GM23338 (cell line): Measurements from ENCODE around the gene SPINT2. TPM values are rescaled to one million over a fixed set of nuclear protein-coding genes. Genes with fewer than 3 reads are reported as not detected.
A peak's percentile ranks its signal among the peaks of the same experiment; 100 is the strongest.

Source experiments
- ATAC-seq: fragments of 200-7000 bp; cut with Tn5 transposase; 3 replicates; pipeline ENCODE4 v1.9.1; 2020
- DNase-seq: peaks from one replicate; pipeline ENCODE4 v3.0.0-alpha.2; 2015; ENCODE audit warnings: low spot score
- H2AFZ ChIP-seq: fragments of 200-600 bp; sonication (generic); 2 replicates; pipeline ENCODE4 v1.8.0; 2016; ENCODE audit warnings: antibody characterized with exemption, mild to moderate bottlenecking, moderate library complexity
- H3F3A ChIP-seq: fragments of 200-600 bp; sonication (generic); replicated peaks from 2 replicates; pipeline ENCODE4 v1.8.0; 2017; ENCODE audit warnings: antibody characterized with exemption, mixed run types, low read depth
- H3K27ac ChIP-seq: fragments of 200-600 bp; sonication (generic); 2 replicates; pipeline ENCODE4 v1.6.1; 2016; ENCODE audit warnings: low read depth
- H3K27me3 ChIP-seq: fragments of 200-600 bp; sonication (generic); 2 replicates; pipeline ENCODE4 v1.8.0; 2016; ENCODE audit warnings: mild to moderate bottlenecking, mixed run types, moderate library complexity; ENCODE audit not compliant: insufficient read depth
- H3K36me3 ChIP-seq: fragments of 200-600 bp; sonication (generic); 2 replicates; pipeline ENCODE4 v1.8.0; 2016; ENCODE audit warnings: mild to moderate bottlenecking; ENCODE audit not compliant: insufficient read depth
- H3K4me1 ChIP-seq: fragments of 200-600 bp; sonication (generic); 2 replicates; pipeline ENCODE4 v1.8.0; 2016; ENCODE audit warnings: mild to moderate bottlenecking, moderate library complexity; ENCODE audit not compliant: insufficient read depth
- H3K4me2 ChIP-seq: fragments of 200-600 bp; sonication (generic); 2 replicates; pipeline ENCODE4 v1.7.1; 2017; ENCODE audit warnings: mixed run types
- H3K4me3 ChIP-seq: fragments of 200-600 bp; sonication (generic); 2 replicates; pipeline ENCODE4 v1.6.1; 2016; ENCODE audit warnings: mixed run types
- H3K79me2 ChIP-seq: fragments of 200-600 bp; sonication (generic); replicated peaks from 2 replicates; pipeline ENCODE4 v1.8.0; 2017; ENCODE audit warnings: mild to moderate bottlenecking; ENCODE audit not compliant: insufficient read depth
- H3K9me2 ChIP-seq: fragments of 200-600 bp; sonication (generic); 2 replicates; pipeline ENCODE4 v1.8.0; 2017; ENCODE audit not compliant: insufficient read depth
- H4K20me1 ChIP-seq: fragments of 200-600 bp; sonication (generic); replicated peaks from 2 replicates; pipeline ENCODE4 v1.8.0; 2017; ENCODE audit warnings: mild to moderate bottlenecking; ENCODE audit not compliant: insufficient read depth
- H3K27ac Mint-ChIP-seq: 2 replicates; pipeline ENCODE4 v1.8.0; 2020; ENCODE audit warnings: inconsistent platforms, mild to moderate bottlenecking, moderate library complexity, mixed read lengths
- H3K27me3 Mint-ChIP-seq: 3 replicates; pipeline ENCODE4 v1.8.0; 2022; ENCODE audit warnings: low read depth, mild to moderate bottlenecking, moderate library complexity, mixed read lengths, inconsistent platforms; ENCODE audit not compliant: insufficient read depth, poor library complexity
- H3K36me3 Mint-ChIP-seq: 3 replicates; pipeline ENCODE4 v1.8.0; 2021; ENCODE audit warnings: low read depth, mild to moderate bottlenecking, inconsistent platforms, moderate library complexity, mixed read lengths
- H3K4me1 Mint-ChIP-seq: 3 replicates; pipeline ENCODE4 v1.8.0; 2020; ENCODE audit warnings: mild to moderate bottlenecking, inconsistent platforms, mixed read lengths
- H3K4me3 Mint-ChIP-seq: 3 replicates; pipeline ENCODE4 v1.8.0; 2021; ENCODE audit warnings: moderate library complexity, mild to moderate bottlenecking, inconsistent platforms, mixed read lengths
- H3K9me3 Mint-ChIP-seq: 3 replicates; pipeline ENCODE4 v1.8.0; 2020; ENCODE audit warnings: moderate library complexity, mild to moderate bottlenecking, inconsistent platforms, mixed read lengths
- ETS1 ChIP-seq: IDR thresholded peaks from 2 replicates; pipeline ENCODE4 v1.6.1; 2016; ENCODE audit warnings: antibody characterized with exemption
- EZH2 ChIP-seq: fragments of 200-600 bp; sonication (generic); IDR thresholded peaks from one replicate; pipeline ENCODE4 v1.8.0; 2017; ENCODE audit warnings: antibody characterized with exemption, mild to moderate bottlenecking, low read depth; ENCODE audit not compliant: unreplicated experiment
- EZH2phosphoT487 ChIP-seq: fragments of 200-600 bp; sonication (generic); IDR thresholded peaks from one replicate; pipeline ENCODE4 v1.8.1; 2018; ENCODE audit warnings: antibody characterized with exemption; ENCODE audit not compliant: unreplicated experiment
- NANOG ChIP-seq: IDR thresholded peaks from 2 replicates; pipeline ENCODE4 v1.6.1; 2016; ENCODE audit warnings: antibody characterized with exemption, borderline replicate concordance
- ZNF114 ChIP-seq: fragments of 250-450 bp; sonication (Bioruptor Pico); IDR thresholded peaks from 2 replicates; pipeline ENCODE4 v1.5.0; 2020; ENCODE audit warnings: mild to moderate bottlenecking, moderate library complexity
- ZNF331 ChIP-seq: fragments of 250-450 bp; sonication (Bioruptor Pico); IDR thresholded peaks from 2 replicates; pipeline ENCODE4 v1.5.0; 2020; ENCODE audit warnings: low read depth, mild to moderate bottlenecking, moderate library complexity
- ZNF462 ChIP-seq: fragments of 250-450 bp; sonication (Bioruptor Pico); IDR thresholded peaks from 2 replicates; pipeline ENCODE4 v1.5.0; 2020; ENCODE audit warnings: mild to moderate bottlenecking, moderate library complexity
- polyA plus RNA-seq: library from polyadenylated mRNA; unstranded; fragments of >200 nt; fragmentation: Nextera tagmentation; extraction: Ambion mirVana; gene quantifications from 2 replicates; pipeline ENCODE4 v1.2.1, GENCODE V29; 2016
- total RNA-seq: library from RNA; depleted of rRNA; stranded (reverse); fragments of >200 nt; shearing (Covaris generic); gene quantifications from 2 replicates; pipeline ENCODE4 v1.2.3, GENCODE V29; 2014
- TF ChIP-seq, protein P1 (sequence below), 2 experiments: fragments of 200-600 bp in 1 of 2; sonication (generic) in 1 of 2; conservative IDR thresholded peaks; 2 replicates each; pipeline versions ENCODE4 v1.5.1 to v1.6.1; 2016 to 2017; ENCODE audit warnings: antibody characterized with exemption in 2 of 2, low read depth in 2 of 2, mild to moderate bottlenecking in 2 of 2, moderate library complexity in 1 of 2
- TF ChIP-seq, protein P2 (sequence below): IDR thresholded peaks from one replicate; pipeline ENCODE4 v1.6.1; 2018; ENCODE audit warnings: antibody characterized with exemption; ENCODE audit not compliant: unreplicated experiment

Gene SPINT2
- total and polyA plus RNA-seq, 2 experiments from 2014 or later, result 319 to 468 TPM

DNA sequence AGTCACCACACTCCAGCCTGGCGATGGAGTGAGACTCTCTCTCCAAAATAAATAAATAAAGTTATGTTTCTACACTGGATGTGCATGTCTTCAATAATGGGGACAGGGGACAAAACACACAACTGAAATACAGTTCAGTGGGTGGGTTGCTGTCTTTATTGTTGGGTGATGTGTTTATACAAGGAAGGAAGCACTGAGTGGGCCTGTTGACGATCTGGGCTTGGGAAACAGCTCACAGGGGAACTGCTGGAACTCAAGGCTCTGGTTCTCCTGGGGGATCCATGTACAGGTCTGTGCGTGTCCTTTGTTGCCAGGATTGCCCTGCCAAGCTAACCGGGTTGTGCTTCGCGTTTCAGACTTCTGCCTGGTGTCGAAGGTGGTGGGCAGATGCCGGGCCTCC is 18.9 kb downstream of the SPINT2 start:
- Histone ChIP-seq H3K79me2 (peaks cover 67% of the 10 kb centered on the region), H2AFZ (no peak overlapping the region), H3K9me2 (no peaks in the 10 kb centered on the region), H4K20me1 (peaks cover 39% of the 10 kb centered on the region), H3K4me1 (no peaks in the 10 kb centered on the region), H3F3A (peaks cover 17% of the 10 kb centered on the region), H3K4me3 (no peak overlapping the region), H3K27ac (peak overlapping the region; percentile 50; the same call in 1 of the 2 replicates), H3K27me3 (no peaks in the 10 kb centered on the region), H3K4me2 (no peak overlapping the region), H3K36me3 (peaks cover 12% of the 10 kb centered on the region)
- Mint-ChIP-seq H3K4me1 (no peaks in the 10 kb centered on the region; the same call in 2 of the 3 replicates), H3K9me3 (no peaks in the 10 kb centered on the region), H3K27me3 (peaks cover 2% of the 10 kb centered on the region), H3K4me3 (no peak overlapping the region), H3K27ac (peak overlapping the region; percentile 81), H3K36me3 (peaks cover 32% of the 10 kb centered on the region)
- DNase-seq (no peak), ATAC-seq (no peak)
- no peak for TF ChIP-seq ZNF331 (CRISPR knock-in tag)
- TF ChIP-seq EZH2phosphoT487, result no peak
- no peak for TF ChIP-seq ETS1
- no peak for TF ChIP-seq ZNF114 (CRISPR knock-in tag)
- TF ChIP-seq, protein P1, sequence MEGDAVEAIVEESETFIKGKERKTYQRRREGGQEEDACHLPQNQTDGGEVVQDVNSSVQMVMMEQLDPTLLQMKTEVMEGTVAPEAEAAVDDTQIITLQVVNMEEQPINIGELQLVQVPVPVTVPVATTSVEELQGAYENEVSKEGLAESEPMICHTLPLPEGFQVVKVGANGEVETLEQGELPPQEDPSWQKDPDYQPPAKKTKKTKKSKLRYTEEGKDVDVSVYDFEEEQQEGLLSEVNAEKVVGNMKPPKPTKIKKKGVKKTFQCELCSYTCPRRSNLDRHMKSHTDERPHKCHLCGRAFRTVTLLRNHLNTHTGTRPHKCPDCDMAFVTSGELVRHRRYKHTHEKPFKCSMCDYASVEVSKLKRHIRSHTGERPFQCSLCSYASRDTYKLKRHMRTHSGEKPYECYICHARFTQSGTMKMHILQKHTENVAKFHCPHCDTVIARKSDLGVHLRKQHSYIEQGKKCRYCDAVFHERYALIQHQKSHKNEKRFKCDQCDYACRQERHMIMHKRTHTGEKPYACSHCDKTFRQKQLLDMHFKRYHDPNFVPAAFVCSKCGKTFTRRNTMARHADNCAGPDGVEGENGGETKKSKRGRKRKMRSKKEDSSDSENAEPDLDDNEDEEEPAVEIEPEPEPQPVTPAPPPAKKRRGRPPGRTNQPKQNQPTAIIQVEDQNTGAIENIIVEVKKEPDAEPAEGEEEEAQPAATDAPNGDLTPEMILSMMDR (conservative IDR thresholded peaks at IDR 0.05; ENCODE audit: low read depth in 2 of 2), result no peak

GRCh38 chr19:38284422-38284821 is 20.0 kb downstream of the SPINT2 start:
- Histone ChIP-seq H3K9me2 (no peaks in the 10 kb centered on the region), H3K4me3 (no peak overlapping the region), H3K4me1 (no peaks in the 10 kb centered on the region), H3K36me3 (peaks cover 12% of the 10 kb centered on the region), H3K4me2 (no peak overlapping the region), H4K20me1 (peaks cover 30% of the 10 kb centered on the region), H3K27me3 (no peaks in the 10 kb centered on the region), H2AFZ (no peak overlapping the region), H3K27ac (0 out of 2 replicates have a peak overlapping the region, but pooled peaks have one; percentile 19), H3F3A (peaks cover 17% of the 10 kb centered on the region), H3K79me2 (peaks cover 56% of the 10 kb centered on the region)
- peaks cover 2% of the 10 kb centered on the region for H3K27me3 Mint-ChIP-seq
- no peaks in the 10 kb centered on the region for H3K9me3 Mint-ChIP-seq
- no peak overlapping the region for H3K27ac Mint-ChIP-seq
- H3K4me1 Mint-ChIP-seq, result no peaks in the 10 kb centered on the region; the same call in 2 of the 3 replicates
- H3K4me3 Mint-ChIP-seq, result no peak overlapping the region
- H3K36me3 Mint-ChIP-seq, result peaks cover 40% of the 10 kb centered on the region
- TF ChIP-seq ZNF114 (CRISPR knock-in tag) (no peak), EZH2 (no peak), ZNF462 (CRISPR knock-in tag) (no peak), NANOG (no peak), ZNF331 (CRISPR knock-in tag) (no peak)
- TF ChIP-seq, protein P2, sequence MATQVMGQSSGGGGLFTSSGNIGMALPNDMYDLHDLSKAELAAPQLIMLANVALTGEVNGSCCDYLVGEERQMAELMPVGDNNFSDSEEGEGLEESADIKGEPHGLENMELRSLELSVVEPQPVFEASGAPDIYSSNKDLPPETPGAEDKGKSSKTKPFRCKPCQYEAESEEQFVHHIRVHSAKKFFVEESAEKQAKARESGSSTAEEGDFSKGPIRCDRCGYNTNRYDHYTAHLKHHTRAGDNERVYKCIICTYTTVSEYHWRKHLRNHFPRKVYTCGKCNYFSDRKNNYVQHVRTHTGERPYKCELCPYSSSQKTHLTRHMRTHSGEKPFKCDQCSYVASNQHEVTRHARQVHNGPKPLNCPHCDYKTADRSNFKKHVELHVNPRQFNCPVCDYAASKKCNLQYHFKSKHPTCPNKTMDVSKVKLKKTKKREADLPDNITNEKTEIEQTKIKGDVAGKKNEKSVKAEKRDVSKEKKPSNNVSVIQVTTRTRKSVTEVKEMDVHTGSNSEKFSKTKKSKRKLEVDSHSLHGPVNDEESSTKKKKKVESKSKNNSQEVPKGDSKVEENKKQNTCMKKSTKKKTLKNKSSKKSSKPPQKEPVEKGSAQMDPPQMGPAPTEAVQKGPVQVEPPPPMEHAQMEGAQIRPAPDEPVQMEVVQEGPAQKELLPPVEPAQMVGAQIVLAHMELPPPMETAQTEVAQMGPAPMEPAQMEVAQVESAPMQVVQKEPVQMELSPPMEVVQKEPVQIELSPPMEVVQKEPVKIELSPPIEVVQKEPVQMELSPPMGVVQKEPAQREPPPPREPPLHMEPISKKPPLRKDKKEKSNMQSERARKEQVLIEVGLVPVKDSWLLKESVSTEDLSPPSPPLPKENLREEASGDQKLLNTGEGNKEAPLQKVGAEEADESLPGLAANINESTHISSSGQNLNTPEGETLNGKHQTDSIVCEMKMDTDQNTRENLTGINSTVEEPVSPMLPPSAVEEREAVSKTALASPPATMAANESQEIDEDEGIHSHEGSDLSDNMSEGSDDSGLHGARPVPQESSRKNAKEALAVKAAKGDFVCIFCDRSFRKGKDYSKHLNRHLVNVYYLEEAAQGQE, result no peak
- DNase-seq (no peak), ATAC-seq (no peak)
